GM13976 (cell line): ENCODE measurements around the gene GAL3ST1.

Experiments used
- DNase-seq: peaks from one replicate; pipeline ENCODE4 v3.0.0; 2012; ENCODE audit warnings: low spot score
- in situ Hi-C: fragments of 300-500 bp; cut with MboI; formaldehyde crosslinking; loops from one replicate; pipeline ENCODE4 v1.12.0; 2022; ENCODE audit warnings: low sequenced_read_pairs, mixed read lengths, inconsistent platforms; ENCODE audit not compliant: unreplicated experiment
- TF ChIP-seq, protein P1 (sequence below): IDR thresholded peaks from 2 replicates; pipeline ENCODE4 v1.5.1; 2012; ENCODE audit warnings: borderline replicate concordance, mild to moderate bottlenecking; ENCODE audit not compliant: insufficient read depth; ENCODE audit errors: extremely low read depth, missing control alignments, control extremely low read depth

GAL3ST1 gene

DNA sequence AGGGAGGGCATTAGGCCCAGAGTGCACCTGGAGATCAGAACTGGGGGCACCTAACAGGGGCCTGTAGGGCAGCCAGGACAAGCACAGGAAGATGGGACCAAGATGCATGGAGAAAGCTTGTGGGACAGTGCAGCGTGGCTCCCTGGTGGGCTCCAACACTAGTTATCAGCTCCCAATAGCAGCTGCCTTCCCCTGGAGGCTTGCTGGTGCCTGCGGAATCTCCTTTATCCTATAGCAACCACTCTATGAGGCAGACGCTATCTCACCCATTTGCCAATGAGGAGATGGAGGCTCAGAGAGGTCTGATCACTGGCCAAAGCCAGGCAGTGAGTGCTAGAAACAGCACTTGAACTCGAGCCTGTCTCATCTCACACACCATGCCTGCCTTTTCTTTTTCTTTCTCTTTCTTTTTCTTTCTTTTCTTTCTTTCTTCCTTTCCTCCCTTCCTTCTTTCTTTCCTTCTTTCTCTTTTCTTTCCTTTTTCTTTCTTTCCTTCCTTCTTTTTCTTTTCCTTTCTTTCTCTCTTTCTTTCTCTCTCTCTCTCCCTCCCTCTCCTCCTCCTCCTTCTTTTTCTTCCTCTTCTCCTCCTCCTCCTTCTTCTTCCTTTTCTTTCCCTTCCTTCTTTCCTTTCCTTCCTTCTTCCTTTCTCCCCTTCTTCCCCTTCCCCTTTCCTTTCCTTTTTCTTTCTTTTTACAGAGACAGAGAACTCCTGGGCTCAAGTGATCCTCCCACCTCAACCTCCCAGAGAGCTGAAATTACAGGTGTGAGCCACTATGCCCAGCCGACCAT, 52.9 kb downstream of the GAL3ST1 start:
- no peak for DNase-seq
- TF ChIP-seq, protein P1, sequence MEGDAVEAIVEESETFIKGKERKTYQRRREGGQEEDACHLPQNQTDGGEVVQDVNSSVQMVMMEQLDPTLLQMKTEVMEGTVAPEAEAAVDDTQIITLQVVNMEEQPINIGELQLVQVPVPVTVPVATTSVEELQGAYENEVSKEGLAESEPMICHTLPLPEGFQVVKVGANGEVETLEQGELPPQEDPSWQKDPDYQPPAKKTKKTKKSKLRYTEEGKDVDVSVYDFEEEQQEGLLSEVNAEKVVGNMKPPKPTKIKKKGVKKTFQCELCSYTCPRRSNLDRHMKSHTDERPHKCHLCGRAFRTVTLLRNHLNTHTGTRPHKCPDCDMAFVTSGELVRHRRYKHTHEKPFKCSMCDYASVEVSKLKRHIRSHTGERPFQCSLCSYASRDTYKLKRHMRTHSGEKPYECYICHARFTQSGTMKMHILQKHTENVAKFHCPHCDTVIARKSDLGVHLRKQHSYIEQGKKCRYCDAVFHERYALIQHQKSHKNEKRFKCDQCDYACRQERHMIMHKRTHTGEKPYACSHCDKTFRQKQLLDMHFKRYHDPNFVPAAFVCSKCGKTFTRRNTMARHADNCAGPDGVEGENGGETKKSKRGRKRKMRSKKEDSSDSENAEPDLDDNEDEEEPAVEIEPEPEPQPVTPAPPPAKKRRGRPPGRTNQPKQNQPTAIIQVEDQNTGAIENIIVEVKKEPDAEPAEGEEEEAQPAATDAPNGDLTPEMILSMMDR, result no peak
- in situ Hi-C loops, result no loop called here

DNA sequence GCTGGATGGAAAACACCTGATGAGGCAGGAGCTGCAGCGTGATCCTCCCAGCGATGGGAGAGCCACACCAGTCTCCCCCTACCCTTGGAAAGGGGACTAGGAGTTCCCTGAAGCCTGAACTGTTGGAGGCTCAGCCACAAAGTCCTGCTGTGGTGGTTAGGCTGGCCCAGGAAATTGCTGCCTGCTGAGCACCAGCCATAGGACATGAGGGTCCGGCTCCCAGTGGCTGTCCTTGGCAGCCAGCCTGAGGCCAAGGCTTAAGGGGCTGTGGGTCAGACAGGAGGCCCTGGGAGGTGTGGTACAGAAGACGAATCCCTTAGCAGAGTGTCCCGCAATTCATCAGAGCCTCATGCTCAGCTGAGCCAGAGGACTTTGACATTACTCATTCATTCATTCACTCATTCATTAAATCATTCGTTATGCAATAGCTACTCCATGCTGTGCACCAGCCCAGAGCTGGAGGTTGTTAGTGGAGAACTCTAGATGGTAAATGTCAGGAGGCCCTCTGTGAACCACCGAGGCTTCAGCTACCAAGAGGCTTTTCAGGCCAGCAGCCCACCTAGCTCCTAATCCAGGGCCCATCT, 54.5 kb downstream of the GAL3ST1 start:
- TF ChIP-seq, protein P1, result no peak
- no peak for DNase-seq
- in situ Hi-C loops, result no loop called here

DNA sequence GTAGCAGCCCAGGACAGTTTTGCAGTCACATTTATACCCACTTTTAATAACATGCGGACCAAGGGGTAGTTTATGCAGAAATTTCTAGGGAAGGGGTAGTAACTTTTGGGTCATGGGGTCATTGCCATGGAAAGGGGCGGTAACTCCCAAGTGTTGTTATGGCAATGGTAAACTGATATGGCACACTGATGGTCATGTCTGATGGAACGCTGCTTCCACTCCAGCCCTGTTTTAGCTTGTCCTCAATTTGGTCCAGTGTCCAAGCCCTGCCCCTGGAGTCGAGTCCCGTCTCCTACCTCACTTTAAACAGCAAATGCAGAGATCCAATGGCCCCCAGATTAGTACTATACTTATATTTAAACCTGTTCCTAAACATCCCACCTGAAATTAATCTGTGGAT, 57.7 kb downstream of the GAL3ST1 start:
- TF ChIP-seq, protein P1, result no peak
- in situ Hi-C loops, result no loop called here
- no peak for DNase-seq

DNA sequence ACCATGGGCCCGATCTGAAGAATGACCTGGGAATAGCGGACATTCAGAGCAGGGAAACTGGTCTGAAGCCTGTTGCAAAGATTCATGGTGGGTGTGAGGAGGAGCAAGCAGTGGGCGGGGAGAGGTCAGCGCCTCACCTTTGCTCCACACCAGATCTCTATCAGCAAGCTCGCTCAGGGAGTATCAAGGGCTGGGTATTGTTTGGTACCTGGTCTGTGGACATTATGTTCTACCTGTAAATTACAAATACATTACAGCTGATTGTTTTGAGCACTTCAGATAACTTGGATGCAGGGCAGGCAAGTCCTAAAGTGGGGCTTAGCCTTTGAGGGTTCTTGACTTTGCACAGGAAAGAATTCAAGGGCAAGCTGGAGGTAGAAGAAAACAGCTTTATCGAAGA, 58.2 kb downstream of the GAL3ST1 start:
- in situ Hi-C loops, result no loop called here

DNA sequence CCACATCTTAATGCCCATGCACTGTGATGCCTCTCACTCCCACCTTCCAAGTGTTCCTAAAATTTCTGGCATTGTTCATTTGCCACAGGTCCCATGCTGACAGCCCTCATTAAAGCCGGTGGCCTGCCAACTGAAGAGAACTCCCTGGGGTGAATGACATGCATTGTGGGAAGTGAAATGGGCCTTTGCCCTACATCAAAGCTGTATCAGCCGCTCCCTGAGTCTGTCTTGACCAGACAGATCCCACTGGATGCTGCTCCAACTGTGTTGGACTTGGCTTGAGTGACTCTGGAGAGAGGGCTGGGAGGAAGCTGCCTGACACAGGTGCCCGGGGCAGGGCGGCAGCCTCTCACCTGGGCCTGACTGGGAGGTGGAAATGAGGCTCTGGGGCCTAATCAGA, 60.2 kb downstream of the GAL3ST1 start:
- in situ Hi-C loops, result no loop called here
- DNase-seq, result no peak
- TF ChIP-seq, protein P1, result no peak

More for the DNA sequence above, 58.2 kb downstream of the GAL3ST1 start:
- no peak for DNase-seq
- TF ChIP-seq, protein P1, result no peak

DNA sequence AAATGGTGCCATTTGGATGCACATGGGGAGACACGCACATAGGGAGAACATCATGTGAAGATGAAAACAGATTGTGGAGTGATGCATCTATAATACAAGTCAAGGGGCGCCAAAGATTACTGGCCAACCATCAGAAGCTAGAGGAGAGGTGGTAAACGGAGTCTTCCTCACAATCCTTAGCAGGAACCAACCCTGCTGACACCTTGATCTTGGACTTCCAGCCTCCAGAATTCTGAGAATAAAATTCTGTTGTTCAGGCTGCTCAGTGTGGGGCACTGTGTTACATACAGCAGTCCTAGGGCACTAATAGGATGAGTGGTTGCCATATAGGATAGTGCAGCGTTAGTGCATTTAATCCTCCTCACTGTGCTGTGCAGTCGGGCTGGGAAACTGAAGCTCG, 61.0 kb downstream of the GAL3ST1 start:
- TF ChIP-seq, protein P1, result no peak
- in situ Hi-C loops, result no loop called here
- DNase-seq, result no peak
